ENCODE results near the gene C1orf232.

Gene C1orf232

DNA sequence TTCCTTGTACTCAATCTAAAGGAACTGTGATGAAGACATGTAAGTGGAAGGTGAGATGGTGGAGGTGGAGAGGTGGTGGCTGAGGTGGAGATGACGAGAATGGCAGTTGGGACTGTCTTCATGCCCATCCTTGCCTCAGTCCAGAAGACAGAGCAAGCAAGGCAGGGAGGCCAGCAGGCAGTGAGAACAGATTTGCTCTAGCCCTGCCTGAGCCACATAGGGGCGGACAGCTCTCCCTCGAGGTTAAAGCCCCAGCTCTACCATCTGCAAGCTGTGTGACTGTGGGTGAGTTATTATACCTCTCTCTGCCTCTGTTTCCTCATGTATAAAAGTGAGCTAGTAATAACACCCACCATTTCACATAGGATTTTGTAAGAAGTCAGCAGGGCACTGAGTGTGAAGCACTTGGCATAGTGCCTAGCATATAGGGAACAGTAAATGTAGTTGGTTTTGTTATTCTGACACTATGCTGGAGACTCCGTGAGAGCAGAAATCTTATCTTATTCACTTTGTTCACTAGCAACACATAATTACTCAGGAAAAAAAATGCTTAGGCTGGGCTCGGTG lies 14.7 kb downstream of the C1orf232 start:
- Histone ChIP-seq H2BK5ac (ENCODE audit: low read length) (no peak overlapping the region), H3K18ac (ENCODE audit: low read length) (peak overlapping the region; percentile 15), H3K4me2 (ENCODE audit: insufficient read depth, low read length, poor library complexity, severe bottlenecking) (no peak overlapping the region), H4K91ac (ENCODE audit: low read depth, low read length, poor library complexity) (no peak overlapping the region), H3K23ac (ENCODE audit: low read depth, low read length, poor library complexity) (no peak overlapping the region), H2AK5ac (ENCODE audit: low read depth, low read length) (no peak overlapping the region), H2AFZ (ENCODE audit: low read length) (no peak overlapping the region), H2BK15ac (ENCODE audit: low read length) (no peak overlapping the region), H3K4me1 (ENCODE audit: control insufficient read depth in 2 of 2, insufficient read depth in 1 of 2, low read depth in 1 of 2, low read length in 2 of 2) (peaks cover 29 to 39% of the 10 kb centered on the region in 2 donors), H3K27ac (replicated peaks; ENCODE audit: low read length) (no peak overlapping the region), H2BK12ac (ENCODE audit: low read length) (no peak overlapping the region), H3K79me1 (ENCODE audit: low read depth, low read length) (no peaks in the 10 kb centered on the region), H2BK120ac (ENCODE audit: low read depth, low read length) (no peak overlapping the region), H3K14ac (ENCODE audit: low read length) (no peak overlapping the region), H3K4me3 (ENCODE audit: low read length in 2 of 2) (no peak overlapping the region), H3K4ac (ENCODE audit: low read length) (no peak overlapping the region), H4K8ac (ENCODE audit: low read depth, low read length) (no peak overlapping the region), H3K27me3 (ENCODE audit: control insufficient read depth in 3 of 3, insufficient read depth in 3 of 3, low read depth in 1 of 3, low read length in 3 of 3) (peaks cover 0 to 25% (median 12%) of the 10 kb centered on the region in 3 experiments), H3K36me3 (replicated peaks in 1 of 2; ENCODE audit: control insufficient read depth in 2 of 2, insufficient read depth in 2 of 2, low read length in 2 of 2) (no peaks in the 10 kb centered on the region), H3K9ac (ENCODE audit: low read depth, low read length, poor library complexity) (no peak overlapping the region), H3K9me3 (replicated peaks in 1 of 2; ENCODE audit: control insufficient read depth in 2 of 2, insufficient read depth in 1 of 2, low read depth in 1 of 2, low read length in 2 of 2) (no peaks in the 10 kb centered on the region)
- WGBS, 2 donors (ENCODE audit: extremely low coverage in 2 of 2, insufficient read length in 2 of 2, insufficient replicate concordance in 1 of 2): no CpG with 5 or more reads among the region's 5 CpGs
- DNase-seq (ENCODE audit: low spot score): no peak

DNA sequence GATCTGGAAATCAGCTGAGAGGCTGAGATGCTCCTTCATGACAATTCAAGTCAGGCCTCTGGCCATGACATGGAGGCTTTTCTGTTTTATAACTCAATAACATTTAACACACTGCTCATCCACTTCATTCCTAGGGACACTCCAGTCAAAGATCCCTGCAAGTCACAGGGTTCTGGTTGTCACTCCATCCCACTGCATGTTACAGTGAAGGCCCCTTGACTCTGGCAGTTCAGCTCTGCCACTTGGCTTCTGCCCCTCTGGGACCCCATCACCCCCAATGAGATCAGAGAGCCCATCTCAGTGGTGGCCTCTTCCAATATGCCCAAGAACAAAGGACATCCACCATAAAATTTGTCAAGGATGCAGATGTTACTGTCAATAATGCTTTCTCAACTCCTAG lies 19.9 kb downstream of the C1orf232 start:
- Histone ChIP-seq H2BK5ac (ENCODE audit: low read length) (no peak overlapping the region), H3K79me1 (ENCODE audit: low read depth, low read length) (no peaks in the 10 kb centered on the region), H2BK120ac (ENCODE audit: low read depth, low read length) (no peak overlapping the region), H3K27me3 (ENCODE audit: control insufficient read depth in 3 of 3, insufficient read depth in 3 of 3, low read depth in 1 of 3, low read length in 3 of 3) (peaks cover 0 to 29% (median 7%) of the 10 kb centered on the region in 3 experiments), H3K9ac (ENCODE audit: low read depth, low read length, poor library complexity) (no peak overlapping the region), H3K4ac (ENCODE audit: low read length) (no peak overlapping the region), H3K4me2 (ENCODE audit: insufficient read depth, low read length, poor library complexity, severe bottlenecking) (no peak overlapping the region), H3K18ac (ENCODE audit: low read length) (no peak overlapping the region), H3K14ac (ENCODE audit: low read length) (no peak overlapping the region), H2AK5ac (ENCODE audit: low read depth, low read length) (no peak overlapping the region), H2BK12ac (ENCODE audit: low read length) (no peak overlapping the region), H3K27ac (replicated peaks; ENCODE audit: low read length) (no peak overlapping the region), H3K23ac (ENCODE audit: low read depth, low read length, poor library complexity) (no peak overlapping the region), H3K4me3 (ENCODE audit: low read length in 2 of 2) (no peak overlapping the region), H4K91ac (ENCODE audit: low read depth, low read length, poor library complexity) (no peak overlapping the region), H4K8ac (ENCODE audit: low read depth, low read length) (no peak overlapping the region), H2BK15ac (ENCODE audit: low read length) (no peak overlapping the region), H3K36me3 (replicated peaks in 1 of 2; ENCODE audit: control insufficient read depth in 2 of 2, insufficient read depth in 2 of 2, low read length in 2 of 2) (no peaks in the 10 kb centered on the region), H2AFZ (ENCODE audit: low read length) (no peak overlapping the region), H3K9me3 (replicated peaks in 1 of 2; ENCODE audit: control insufficient read depth in 2 of 2, insufficient read depth in 1 of 2, low read depth in 1 of 2, low read length in 2 of 2) (no peaks in the 10 kb centered on the region), H3K4me1 (ENCODE audit: control insufficient read depth in 2 of 2, insufficient read depth in 1 of 2, low read depth in 1 of 2, low read length in 2 of 2) (peaks cover 0 to under 1% of the 10 kb centered on the region in 2 donors)
- no peak for DNase-seq (ENCODE audit: low spot score)

- H3K4me1 ChIP-seq (ENCODE audit: control insufficient read depth in 2 of 2, insufficient read depth in 1 of 2, low read depth in 1 of 2, low read length in 2 of 2): no peaks in the 10 kb centered on the region
- peak overlapping the region; percentile 70 for H3K9ac ChIP-seq (ENCODE audit: low read depth, low read length, poor library complexity)
- no CpG with 5 or more reads among the region's 6 CpGs for WGBS, 2 donors (ENCODE audit: extremely low coverage in 2 of 2, insufficient read length in 2 of 2, insufficient replicate concordance in 1 of 2)
These were observed 22.8 kb downstream of the C1orf232 start for GRCh38 chr1:26145960-26146294.

GRCh38 chr1:26145041-26145959 lies 23.5 kb downstream of the C1orf232 start:
- no peak overlapping the region for H2BK120ac ChIP-seq (ENCODE audit: low read depth, low read length)
- no CpG with 5 or more reads among the region's 19 CpGs for WGBS, 2 donors (ENCODE audit: extremely low coverage in 2 of 2, insufficient read length in 2 of 2, insufficient replicate concordance in 1 of 2)
- peak overlapping the region; percentile 99 for H2BK15ac ChIP-seq (ENCODE audit: low read length)
- H3K9ac ChIP-seq (ENCODE audit: low read depth, low read length, poor library complexity): peak overlapping the region; percentile 70
- peak overlapping the region; percentile 44 for H2BK12ac ChIP-seq (ENCODE audit: low read length)
- H3K4me3 ChIP-seq (ENCODE audit: low read length in 2 of 2): no peak overlapping the region
- H3K18ac ChIP-seq (ENCODE audit: low read length): peak overlapping the region; percentile 87
- peak overlapping the region; percentile 45 for H2BK5ac ChIP-seq (ENCODE audit: low read length)
- no peak overlapping the region for H2AFZ ChIP-seq (ENCODE audit: low read length)
- no peak overlapping the region for H3K4ac ChIP-seq (ENCODE audit: low read length)
- no peaks in the 10 kb centered on the region for H3K4me1 ChIP-seq (ENCODE audit: control insufficient read depth in 2 of 2, insufficient read depth in 1 of 2, low read depth in 1 of 2, low read length in 2 of 2)
- no peaks in the 10 kb centered on the region for H3K36me3 ChIP-seq (replicated peaks in 1 of 2; ENCODE audit: control insufficient read depth in 2 of 2, insufficient read depth in 2 of 2, low read length in 2 of 2)
- H4K8ac ChIP-seq (ENCODE audit: low read depth, low read length): no peak overlapping the region
- peak; percentile 82 for DNase-seq (ENCODE audit: low spot score)
- H3K27me3 ChIP-seq (ENCODE audit: control insufficient read depth in 3 of 3, insufficient read depth in 3 of 3, low read depth in 1 of 3, low read length in 3 of 3): peaks cover 0 to 18% (median 7%) of the 10 kb centered on the region in 3 experiments
- H3K23ac ChIP-seq (ENCODE audit: low read depth, low read length, poor library complexity): no peak overlapping the region
- no peak overlapping the region for H3K4me2 ChIP-seq (ENCODE audit: insufficient read depth, low read length, poor library complexity, severe bottlenecking)
- no peak overlapping the region for H3K14ac ChIP-seq (ENCODE audit: low read length)
- no peak overlapping the region for H3K27ac ChIP-seq (replicated peaks; ENCODE audit: low read length)
- no peaks in the 10 kb centered on the region for H3K9me3 ChIP-seq (replicated peaks in 1 of 2; ENCODE audit: control insufficient read depth in 2 of 2, insufficient read depth in 1 of 2, low read depth in 1 of 2, low read length in 2 of 2)
- H4K91ac ChIP-seq (ENCODE audit: low read depth, low read length, poor library complexity): peak overlapping the region; percentile 44
- H2AK5ac ChIP-seq (ENCODE audit: low read depth, low read length): peak overlapping the region; percentile 30
- H3K79me1 ChIP-seq (ENCODE audit: low read depth, low read length): no peaks in the 10 kb centered on the region

More at GRCh38 chr1:26145960-26146294, 22.8 kb downstream of the C1orf232 start:
- Histone ChIP-seq H3K79me1 (ENCODE audit: low read depth, low read length) (no peaks in the 10 kb centered on the region), H2BK5ac (ENCODE audit: low read length) (peak overlapping the region; percentile 45), H3K9me3 (replicated peaks in 1 of 2; ENCODE audit: control insufficient read depth in 2 of 2, insufficient read depth in 1 of 2, low read depth in 1 of 2, low read length in 2 of 2) (no peaks in the 10 kb centered on the region), H4K8ac (ENCODE audit: low read depth, low read length) (no peak overlapping the region), H3K4me2 (ENCODE audit: insufficient read depth, low read length, poor library complexity, severe bottlenecking) (no peak overlapping the region), H3K27ac (replicated peaks; ENCODE audit: low read length) (no peak overlapping the region), H3K4me3 (ENCODE audit: low read length in 2 of 2) (no peak overlapping the region), H2AK5ac (ENCODE audit: low read depth, low read length) (peak overlapping the region; percentile 30), H2BK120ac (ENCODE audit: low read depth, low read length) (no peak overlapping the region), H3K4ac (ENCODE audit: low read length) (no peak overlapping the region), H2BK12ac (ENCODE audit: low read length) (peak overlapping the region; percentile 44), H2AFZ (ENCODE audit: low read length) (no peak overlapping the region), H3K18ac (ENCODE audit: low read length) (peak overlapping the region; percentile 87), H3K27me3 (ENCODE audit: control insufficient read depth in 3 of 3, insufficient read depth in 3 of 3, low read depth in 1 of 3, low read length in 3 of 3) (peaks cover 0 to 24% (median 7%) of the 10 kb centered on the region in 3 experiments), H3K14ac (ENCODE audit: low read length) (no peak overlapping the region), H3K36me3 (replicated peaks in 1 of 2; ENCODE audit: control insufficient read depth in 2 of 2, insufficient read depth in 2 of 2, low read length in 2 of 2) (no peaks in the 10 kb centered on the region), H4K91ac (ENCODE audit: low read depth, low read length, poor library complexity) (no peak overlapping the region), H2BK15ac (ENCODE audit: low read length) (peak overlapping the region; percentile 99), H3K23ac (ENCODE audit: low read depth, low read length, poor library complexity) (no peak overlapping the region)
- DNase-seq (ENCODE audit: low spot score): no peak

Measured in neuronal stem cell (in vitro differentiated cells).